ENCODE data around the gene HACD3. TPM values are rescaled to one million over a fixed set of nuclear protein-coding genes. Genes with fewer than 3 reads are reported as not detected.

Gene HACD3, protein sequence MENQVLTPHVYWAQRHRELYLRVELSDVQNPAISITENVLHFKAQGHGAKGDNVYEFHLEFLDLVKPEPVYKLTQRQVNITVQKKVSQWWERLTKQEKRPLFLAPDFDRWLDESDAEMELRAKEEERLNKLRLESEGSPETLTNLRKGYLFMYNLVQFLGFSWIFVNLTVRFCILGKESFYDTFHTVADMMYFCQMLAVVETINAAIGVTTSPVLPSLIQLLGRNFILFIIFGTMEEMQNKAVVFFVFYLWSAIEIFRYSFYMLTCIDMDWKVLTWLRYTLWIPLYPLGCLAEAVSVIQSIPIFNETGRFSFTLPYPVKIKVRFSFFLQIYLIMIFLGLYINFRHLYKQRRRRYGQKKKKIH
- 61.8 and 87.2 TPM in 2 replicates for total RNA-seq (2014; rRNA removed; shearing (Covaris generic); ENCODE audit: low replicate concordance)

DNA sequence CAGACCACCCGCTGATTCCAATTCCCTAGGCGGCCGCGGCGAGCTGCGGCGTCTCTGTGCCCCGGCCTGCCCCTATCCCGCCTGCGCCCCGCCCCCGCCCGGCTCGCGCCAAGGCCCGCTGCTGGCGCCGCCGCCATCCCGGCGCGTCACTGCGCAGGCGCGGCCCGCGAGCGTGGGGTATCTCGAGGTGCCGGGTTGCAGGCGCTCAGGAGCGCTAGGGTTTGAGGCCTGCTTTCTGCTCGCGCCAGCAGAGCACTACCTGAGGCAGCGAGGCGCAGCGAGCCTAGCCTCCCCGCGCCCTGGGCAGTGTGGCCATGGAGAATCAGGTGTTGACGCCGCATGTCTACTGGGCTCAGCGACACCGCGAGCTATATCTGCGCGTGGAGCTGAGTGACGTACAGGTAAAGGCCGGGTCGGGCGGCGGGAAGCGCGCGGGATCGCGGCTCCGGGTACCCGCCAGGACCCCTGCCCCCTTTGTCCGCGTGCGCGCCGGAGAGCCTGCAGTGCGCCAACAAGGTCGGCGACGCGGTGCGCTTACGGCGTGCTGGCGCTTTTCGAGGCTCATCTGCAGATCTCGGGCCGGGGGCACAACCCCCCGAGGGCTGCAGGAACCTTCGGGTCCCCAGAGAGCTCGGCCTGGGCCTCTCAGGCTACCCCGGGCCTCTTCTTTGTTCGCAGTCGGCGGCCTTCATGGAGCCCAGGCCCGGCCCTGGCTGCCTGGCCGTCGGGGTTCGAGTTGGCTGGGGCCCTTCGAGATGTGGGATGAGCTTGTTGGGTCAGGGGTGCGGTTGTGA, at the start of gene HACD3:
Gene HACD3 (plus strand): TSS at position 146 of the 794 bp plus-strand sequence. CDS start 169 bp downstream, at position 315.
- peak within 1 kb of the TSS; percentile 99 for H3K4me3 ChIP-seq (ENCODE audit: low read length)
- no peaks in the 10 kb centered on the region for H3K27me3 ChIP-seq (ENCODE audit: low read length)
- H3K79me2 ChIP-seq (ENCODE audit: low read length) = peaks cover 56% of the 10 kb centered on the region
- H3K27ac ChIP-seq (ENCODE audit: low read length) = peak within 1 kb of the TSS; percentile 82
- H2AFZ ChIP-seq (ENCODE audit: low read length) = peak within 1 kb of the TSS; percentile 99
- H3K4me1 ChIP-seq (ENCODE audit: low read length) = peaks cover 42% of the 10 kb centered on the region
- H4K20me1 ChIP-seq (ENCODE audit: insufficient read depth, low read depth, low read length) = peaks cover 19% of the 10 kb centered on the region; the same call in 1 of the 2 replicates
- peak within 1 kb of the TSS; percentile 81 for H3K4me2 ChIP-seq (ENCODE audit: low read depth, low read length, poor library complexity, severe bottlenecking)
- peaks cover 18% of the 10 kb centered on the region; the same call in 1 of the 2 replicates for H3K36me3 ChIP-seq (ENCODE audit: insufficient read depth, low read length)
- no peaks in the 10 kb centered on the region for H3K9me3 ChIP-seq (ENCODE audit: low read length)
- no peaks in the 10 kb centered on the region for H3K9me2 ChIP-seq (replicated peaks; ENCODE audit: insufficient read depth, low read length)
- peak; percentile 96 for DNase-seq
- peak within 1 kb of the TSS; percentile 100 for H3K9ac ChIP-seq (ENCODE audit: low read length)

DNA sequence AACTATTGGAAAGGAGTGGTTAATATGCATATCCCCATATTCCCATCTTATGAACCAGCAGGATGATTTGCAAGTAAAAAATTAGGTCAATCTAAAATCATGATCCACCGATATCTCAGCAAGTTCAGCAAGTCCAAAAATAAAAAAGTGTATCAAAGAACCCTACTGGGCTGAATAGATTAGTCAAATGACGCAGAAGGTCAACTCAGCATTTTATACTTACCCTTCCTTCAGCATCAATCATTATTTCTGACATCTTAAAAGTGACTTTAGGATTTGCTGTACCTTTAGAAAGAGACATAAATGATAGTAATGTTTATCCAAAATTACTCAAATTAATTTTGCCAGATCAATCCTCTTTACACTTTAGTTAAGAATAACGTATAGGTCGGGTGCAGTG, 45.4 kb upstream of the HACD3 start:
- no peaks in the 10 kb centered on the region for H4K20me1 ChIP-seq (ENCODE audit: insufficient read depth, low read depth, low read length)
- H3K4me1 ChIP-seq (ENCODE audit: low read length) = no peaks in the 10 kb centered on the region
- no peak overlapping the region for H3K27ac ChIP-seq (ENCODE audit: low read length)
- no peak overlapping the region for H2AFZ ChIP-seq (ENCODE audit: low read length)
- no peak overlapping the region for H3K4me2 ChIP-seq (ENCODE audit: low read depth, low read length, poor library complexity, severe bottlenecking)
- peaks cover 11% of the 10 kb centered on the region; the same call in 1 of the 2 replicates for H3K79me2 ChIP-seq (ENCODE audit: low read length)
- H3K9me3 ChIP-seq (ENCODE audit: low read length) = no peaks in the 10 kb centered on the region
- H3K9me2 ChIP-seq (replicated peaks; ENCODE audit: insufficient read depth, low read length) = no peaks in the 10 kb centered on the region
- H3K36me3 ChIP-seq (ENCODE audit: insufficient read depth, low read length) = peaks cover 34% of the 10 kb centered on the region
- DNase-seq = no peak
- no peaks in the 10 kb centered on the region for H3K27me3 ChIP-seq (ENCODE audit: low read length)
- no peak overlapping the region for H3K4me3 ChIP-seq (ENCODE audit: low read length)
- no peak overlapping the region for H3K9ac ChIP-seq (ENCODE audit: low read length)

DNA sequence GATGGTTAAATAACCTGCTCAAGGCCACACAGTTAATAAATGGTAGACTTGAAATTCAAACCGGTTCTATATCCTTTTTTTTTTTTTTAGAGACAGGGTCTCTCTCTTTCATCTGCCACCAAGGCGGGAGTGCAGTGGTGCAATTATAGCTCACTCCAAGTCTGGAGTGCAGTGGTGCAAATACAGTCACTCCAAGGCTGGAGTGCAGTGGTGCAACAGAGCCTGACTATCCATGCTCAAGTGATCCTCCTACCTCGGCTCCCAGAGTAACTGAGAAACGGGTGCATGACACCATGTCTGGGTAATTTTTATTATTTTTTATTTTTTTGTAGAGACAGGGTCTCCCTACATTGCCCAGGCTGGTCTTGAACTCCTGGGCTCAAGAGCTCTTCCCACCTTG, 36.2 kb upstream of the HACD3 start:
- no peak for DNase-seq
- Histone ChIP-seq H3K36me3 (ENCODE audit: insufficient read depth, low read length) (peaks cover 37% of the 10 kb centered on the region), H3K79me2 (ENCODE audit: low read length) (peaks cover 46% of the 10 kb centered on the region), H3K4me2 (ENCODE audit: low read depth, low read length, poor library complexity, severe bottlenecking) (no peak overlapping the region), H2AFZ (ENCODE audit: low read length) (no peak overlapping the region), H3K27me3 (ENCODE audit: low read length) (no peaks in the 10 kb centered on the region), H3K4me3 (ENCODE audit: low read length) (no peak overlapping the region), H3K9me2 (replicated peaks; ENCODE audit: insufficient read depth, low read length) (no peaks in the 10 kb centered on the region), H3K27ac (ENCODE audit: low read length) (no peak overlapping the region), H4K20me1 (ENCODE audit: insufficient read depth, low read depth, low read length) (no peaks in the 10 kb centered on the region), H3K9me3 (ENCODE audit: low read length) (no peaks in the 10 kb centered on the region), H3K9ac (ENCODE audit: low read length) (no peak overlapping the region), H3K4me1 (ENCODE audit: low read length) (no peaks in the 10 kb centered on the region)

DNA sequence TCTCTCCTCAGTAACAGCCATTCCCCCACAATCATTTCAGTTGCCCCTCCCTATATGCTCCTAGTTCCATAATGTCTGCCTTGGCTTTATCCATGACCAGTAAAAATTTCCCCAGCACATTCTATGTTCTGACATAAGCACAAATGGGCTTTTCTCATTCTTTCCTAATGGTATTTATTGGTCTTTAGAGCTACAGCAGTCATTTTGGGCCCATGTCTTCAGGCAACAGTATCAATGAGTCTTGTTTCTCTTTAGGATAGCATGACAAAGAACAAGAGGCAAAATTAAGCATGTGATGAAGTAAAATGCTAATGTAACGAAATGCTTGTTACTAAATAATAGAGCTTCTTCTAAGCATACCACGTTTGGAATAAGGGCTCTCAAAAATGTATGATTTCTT, 20.9 kb upstream of the HACD3 start:
- Histone ChIP-seq H4K20me1 (ENCODE audit: insufficient read depth, low read depth, low read length) (no peaks in the 10 kb centered on the region), H3K4me1 (ENCODE audit: low read length) (no peaks in the 10 kb centered on the region), H3K9me2 (replicated peaks; ENCODE audit: insufficient read depth, low read length) (no peaks in the 10 kb centered on the region), H3K9me3 (ENCODE audit: low read length) (no peaks in the 10 kb centered on the region), H3K27me3 (ENCODE audit: low read length) (no peaks in the 10 kb centered on the region), H3K4me2 (ENCODE audit: low read depth, low read length, poor library complexity, severe bottlenecking) (no peak overlapping the region), H3K27ac (ENCODE audit: low read length) (no peak overlapping the region), H2AFZ (ENCODE audit: low read length) (no peak overlapping the region), H3K36me3 (ENCODE audit: insufficient read depth, low read length) (peaks cover 51% of the 10 kb centered on the region), H3K79me2 (ENCODE audit: low read length) (peaks cover 52% of the 10 kb centered on the region), H3K4me3 (ENCODE audit: low read length) (no peak overlapping the region), H3K9ac (ENCODE audit: low read length) (no peak overlapping the region)
- peak; percentile 15 for DNase-seq

DNA sequence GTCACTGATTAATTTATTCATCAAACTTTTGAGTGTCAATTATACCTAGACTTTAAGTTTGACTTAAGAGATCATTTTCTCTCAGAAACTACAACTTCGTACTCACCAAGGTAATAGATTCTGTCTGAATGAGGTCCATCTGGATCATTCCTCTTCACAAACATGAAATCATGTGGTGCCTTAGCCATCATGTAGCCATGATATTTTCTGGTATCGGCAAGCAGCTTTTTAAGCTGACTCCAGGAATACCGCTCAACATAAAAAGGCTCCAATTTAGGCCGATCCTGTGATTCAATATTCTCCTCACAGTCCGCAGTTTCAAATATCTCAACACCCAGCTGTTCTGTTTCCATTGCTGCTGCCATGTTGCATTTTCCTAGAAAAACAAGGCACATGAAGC, 18.1 kb upstream of the HACD3 start:
- DNase-seq = no peak
- H3K9ac ChIP-seq (ENCODE audit: low read length) = no peak overlapping the region
- H3K9me3 ChIP-seq (ENCODE audit: low read length) = no peaks in the 10 kb centered on the region
- H3K79me2 ChIP-seq (ENCODE audit: low read length) = peaks cover 77% of the 10 kb centered on the region
- no peak overlapping the region for H3K4me3 ChIP-seq (ENCODE audit: low read length)
- no peak overlapping the region for H3K27ac ChIP-seq (ENCODE audit: low read length)
- peaks cover 48% of the 10 kb centered on the region for H3K36me3 ChIP-seq (ENCODE audit: insufficient read depth, low read length)
- H3K4me2 ChIP-seq (ENCODE audit: low read depth, low read length, poor library complexity, severe bottlenecking) = no peak overlapping the region
- no peak overlapping the region for H2AFZ ChIP-seq (ENCODE audit: low read length)
- no peaks in the 10 kb centered on the region for H3K27me3 ChIP-seq (ENCODE audit: low read length)
- H4K20me1 ChIP-seq (ENCODE audit: insufficient read depth, low read depth, low read length) = peaks cover 15% of the 10 kb centered on the region
- H3K4me1 ChIP-seq (ENCODE audit: low read length) = peaks cover 14% of the 10 kb centered on the region
- H3K9me2 ChIP-seq (replicated peaks; ENCODE audit: insufficient read depth, low read length) = no peaks in the 10 kb centered on the region

DNA sequence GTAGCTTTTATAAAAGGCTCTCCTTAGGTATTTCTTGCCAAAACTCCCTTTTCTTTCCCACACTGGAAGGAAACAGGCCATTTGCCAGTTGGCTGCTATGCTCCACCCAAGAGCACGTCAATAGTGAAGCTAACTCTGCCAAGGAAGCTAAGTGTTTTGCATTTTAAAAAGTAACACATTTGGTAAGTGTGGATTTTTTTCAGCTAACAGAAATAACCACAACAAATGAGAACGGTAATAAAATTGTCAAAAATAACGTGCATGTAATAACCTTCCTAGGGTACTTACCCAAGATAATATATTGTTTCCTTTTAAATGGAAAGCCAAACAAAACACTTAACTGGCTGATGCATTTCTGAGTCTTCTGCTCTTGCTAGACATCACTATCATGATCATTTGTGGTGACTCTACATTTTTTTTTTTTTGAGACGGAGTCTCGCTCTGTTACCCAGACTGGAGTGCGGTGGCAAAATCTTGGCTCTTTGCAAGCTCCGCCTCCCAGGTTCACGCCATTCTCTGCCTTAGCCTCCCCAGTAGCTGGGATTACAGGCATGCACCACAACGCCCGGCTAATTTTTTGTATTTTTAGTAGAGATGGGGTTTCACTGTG, 17.4 kb upstream of the HACD3 start:
- Histone ChIP-seq H4K20me1 (ENCODE audit: insufficient read depth, low read depth, low read length) (peaks cover 15% of the 10 kb centered on the region), H3K4me2 (ENCODE audit: low read depth, low read length, poor library complexity, severe bottlenecking) (no peak overlapping the region), H3K36me3 (ENCODE audit: insufficient read depth, low read length) (peaks cover 44% of the 10 kb centered on the region; the same call in 1 of the 2 replicates), H3K9ac (ENCODE audit: low read length) (no peak overlapping the region), H2AFZ (ENCODE audit: low read length) (no peak overlapping the region), H3K9me3 (ENCODE audit: low read length) (no peaks in the 10 kb centered on the region), H3K27me3 (ENCODE audit: low read length) (no peaks in the 10 kb centered on the region), H3K27ac (ENCODE audit: low read length) (no peak overlapping the region), H3K4me1 (ENCODE audit: low read length) (peaks cover 17% of the 10 kb centered on the region), H3K4me3 (ENCODE audit: low read length) (no peak overlapping the region), H3K79me2 (ENCODE audit: low read length) (peaks cover 74% of the 10 kb centered on the region), H3K9me2 (replicated peaks; ENCODE audit: insufficient read depth, low read length) (no peaks in the 10 kb centered on the region)
- peak; percentile 37 for DNase-seq

DNA sequence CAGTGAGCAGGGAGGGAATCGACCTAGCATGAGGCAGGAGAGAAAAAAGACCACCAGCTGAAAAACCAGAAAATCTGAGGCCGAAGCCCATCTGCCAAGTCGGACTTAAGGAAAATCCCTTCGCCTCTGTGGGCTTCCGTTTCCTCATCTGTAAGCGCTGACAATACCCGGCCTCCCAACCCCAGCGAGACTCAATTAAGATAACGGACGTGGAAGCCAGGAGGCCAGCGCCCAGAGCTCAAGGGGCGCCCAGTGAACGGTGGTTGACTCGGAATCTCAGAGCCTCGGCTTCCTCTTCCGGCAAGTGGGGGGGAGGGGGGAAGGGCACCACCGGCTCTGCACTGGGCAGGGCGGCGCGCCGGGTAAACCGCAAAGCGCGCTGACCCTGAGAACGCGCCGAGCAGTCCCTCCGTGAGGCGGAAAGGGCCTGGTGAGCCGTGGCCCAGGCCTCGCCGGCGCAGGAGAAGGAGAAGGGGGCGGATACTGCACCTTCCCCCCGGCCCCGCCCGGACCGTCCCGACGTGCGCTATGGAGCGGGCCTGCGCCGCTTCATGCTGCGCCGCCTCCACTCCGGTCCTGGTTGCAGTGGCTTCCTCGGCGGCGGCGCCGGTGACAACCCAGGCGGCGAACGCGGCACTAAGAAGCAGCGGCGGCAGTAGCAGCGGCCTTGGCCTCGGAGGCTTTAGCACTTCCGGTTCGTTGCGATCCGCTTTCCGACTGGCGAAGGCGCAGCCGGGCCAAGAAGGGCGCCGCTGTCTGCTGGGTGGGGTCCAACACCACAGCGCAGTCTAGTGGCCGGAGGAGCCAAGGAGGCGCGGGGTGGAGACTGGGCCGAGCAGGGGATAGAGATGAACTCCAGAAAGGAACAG, 13.0 kb upstream of the HACD3 start, which contains the start of gene DPP8:
Gene DPP8 (minus strand): TSS at position 693 of the 869 bp plus-strand sequence. CDS start 5,136 bp downstream, outside the sequence.
- Histone ChIP-seq H3K9ac (ENCODE audit: low read length) (peak within 1 kb of the TSS; percentile 97), H3K79me2 (ENCODE audit: low read length) (peaks cover 48% of the 10 kb centered on the region), H3K9me2 (replicated peaks; ENCODE audit: insufficient read depth, low read length) (no peaks in the 10 kb centered on the region), H4K20me1 (ENCODE audit: insufficient read depth, low read depth, low read length) (peaks cover 15% of the 10 kb centered on the region), H3K36me3 (ENCODE audit: insufficient read depth, low read length) (peaks cover 19% of the 10 kb centered on the region; the same call in 1 of the 2 replicates), H3K4me1 (ENCODE audit: low read length) (peaks cover 43% of the 10 kb centered on the region), H2AFZ (ENCODE audit: low read length) (peak within 1 kb of the TSS; percentile 67; the same call in 1 of the 2 replicates), H3K4me2 (ENCODE audit: low read depth, low read length, poor library complexity, severe bottlenecking) (peak within 1 kb of the TSS; percentile 97), H3K9me3 (ENCODE audit: low read length) (no peaks in the 10 kb centered on the region), H3K4me3 (ENCODE audit: low read length) (peak within 1 kb of the TSS; percentile 94), H3K27me3 (ENCODE audit: low read length) (no peaks in the 10 kb centered on the region), H3K27ac (ENCODE audit: low read length) (peak within 1 kb of the TSS; percentile 79)
- DNase-seq = peak; percentile 98

All from Karpas-422 (cell line).